GM12891 (cell line): ENCODE measurements around the gene TAF11L4.

Experiments used
- POLR2A ChIP-seq: IDR thresholded peaks from 2 replicates; pipeline ENCODE4 v1.6.1; 2011; ENCODE audit warnings: low read depth, low read length, control low read depth
- POLR2AphosphoS5 ChIP-seq: IDR thresholded peaks from 2 replicates; pipeline ENCODE4 v1.6.1; 2011; ENCODE audit warnings: low read depth, low read length, control low read depth
- SPI1 ChIP-seq: IDR thresholded peaks from 2 replicates; pipeline ENCODE4 v1.6.1; 2011; ENCODE audit warnings: low read depth, low read length, control low read depth
- TAF1 ChIP-seq: IDR thresholded peaks from 2 replicates; pipeline ENCODE4 v1.6.1; 2011; ENCODE audit warnings: low read depth, low read length, control low read depth

- TF ChIP-seq POLR2AphosphoS5 (no peak), TAF1 (no peak), POLR2A (no peak), SPI1 (no peak)
These were observed 43.9 kb upstream of the TAF11L4 start for GRCh38 chr5:17477573-17478265.
